Endothelial cell (in vitro differentiated cells): ENCODE measurements around the gene WASF1. TPM values are rescaled to one million over a fixed set of nuclear protein-coding genes. Genes with fewer than 3 reads are reported as not detected.

Experiments
- DNase-seq: peaks from one replicate; pipeline ENCODE4 v3.0.0; 2021; ENCODE audit warnings: low spot score
- H3K27ac Mint-ChIP-seq: one replicate; pipeline ENCODE4 v1.8.0; 2021; ENCODE audit warnings: mixed read lengths, inconsistent platforms; ENCODE audit not compliant: unreplicated experiment
- H3K27me3 Mint-ChIP-seq: one replicate; pipeline ENCODE4 v1.8.0; 2021; ENCODE audit warnings: mild to moderate bottlenecking, moderate library complexity, mixed read lengths, inconsistent platforms; ENCODE audit not compliant: unreplicated experiment
- H3K36me3 Mint-ChIP-seq: one replicate; pipeline ENCODE4 v1.8.0; 2021; ENCODE audit warnings: mild to moderate bottlenecking, low read depth, mixed read lengths, inconsistent platforms; ENCODE audit not compliant: unreplicated experiment
- H3K4me1 Mint-ChIP-seq: one replicate; pipeline ENCODE4 v1.8.0; 2021; ENCODE audit warnings: mild to moderate bottlenecking, mixed read lengths, inconsistent platforms; ENCODE audit not compliant: unreplicated experiment
- H3K4me3 Mint-ChIP-seq: one replicate; pipeline ENCODE4 v1.8.0; 2021; ENCODE audit warnings: mild to moderate bottlenecking, mixed read lengths, inconsistent platforms; ENCODE audit not compliant: unreplicated experiment
- H3K9me3 Mint-ChIP-seq: one replicate; pipeline ENCODE4 v1.8.0; 2021; ENCODE audit warnings: mixed read lengths, inconsistent platforms; ENCODE audit not compliant: unreplicated experiment
- CTCF ChIP-seq: fragments of 200-600 bp; sonication (generic); IDR thresholded peaks from one replicate; pipeline ENCODE4 v1.5.0; 2021; ENCODE audit warnings: antibody characterized with exemption; ENCODE audit not compliant: unreplicated experiment
- total RNA-seq: library from RNA; stranded (reverse); fragmentation: NEBNext Ultra II Directional; extraction: Animal tissue kit (Norgen Biotek cat#: 25700); gene quantifications from one replicate; pipeline ENCODE4 v1.2.1, GENCODE V29; 2021; ENCODE audit not compliant: unreplicated experiment

WASF1 gene
- total RNA-seq, 1 donor from 2014 or later: 110 TPM

GRCh38 chr6:110054664-110055386 lies 124.6 kb downstream of the WASF1 start:
- Mint-ChIP-seq H3K27me3 (no peaks in the 10 kb centered on the region), H3K9me3 (no peaks in the 10 kb centered on the region), H3K27ac (peak overlapping the region; percentile 97), H3K4me3 (no peak overlapping the region), H3K36me3 (no peaks in the 10 kb centered on the region), H3K4me1 (peaks cover 29% of the 10 kb centered on the region)
- DNase-seq: no peak
- no peak for TF ChIP-seq CTCF

- H3K9me3 Mint-ChIP-seq: no peaks in the 10 kb centered on the region
- peak; percentile 65 for TF ChIP-seq CTCF
- H3K27me3 Mint-ChIP-seq: no peaks in the 10 kb centered on the region
- H3K27ac Mint-ChIP-seq: no peak overlapping the region
- peaks cover 32% of the 10 kb centered on the region for H3K4me1 Mint-ChIP-seq
- peak; percentile 36 for DNase-seq
- H3K4me3 Mint-ChIP-seq: no peak overlapping the region
- peaks cover 3% of the 10 kb centered on the region for H3K36me3 Mint-ChIP-seq
Observed at GRCh38 chr6:110053395-110054240, 125.9 kb downstream of the WASF1 start.

- Mint-ChIP-seq H3K4me3 (no peak overlapping the region), H3K27me3 (no peaks in the 10 kb centered on the region), H3K9me3 (no peaks in the 10 kb centered on the region), H3K36me3 (peaks cover 3% of the 10 kb centered on the region), H3K4me1 (peaks cover 24% of the 10 kb centered on the region), H3K27ac (no peak overlapping the region)
- no peak for TF ChIP-seq CTCF
- DNase-seq: no peak
Observed at GRCh38 chr6:110050440-110050813, 129.0 kb downstream of the WASF1 start.

Other genes with a start within 250 kb of the WASF1 start
- gene GPR6, start 201.4 kb downstream of the WASF1 start, total RNA-seq: not detected
- 23.2 TPM for gene CDC40, start 757 bp upstream of the WASF1 start, total RNA-seq
- 6.5 TPM for gene METTL24, start 178.7 kb upstream of the WASF1 start, total RNA-seq
- not detected for gene DDO, start 235.9 kb upstream of the WASF1 start, total RNA-seq